PC-3 (cell line): ENCODE results near the gene PLRG1. TPM values are rescaled to one million over a fixed set of nuclear protein-coding genes. Genes with fewer than 3 reads are reported as not detected.

ENCODE experiments used
- ATAC-seq: fragments of 200-7000 bp; cut with Tn5 transposase; 2 replicates; pipeline ENCODE4 v1.9.1; 2020; ENCODE audit warnings: mild to moderate bottlenecking, moderate library complexity
- BruUV-seq: library from RNA; stranded (reverse); fragments of 400-500 nt; replicated peaks from 2 replicates; lab custom pipeline; 2021; lab: Mats Ljungman, UMichigan
- CTCF ChIA-PET: fragments of 300-600 bp; sonication (Branson Sonifier 250); formaldehyde crosslinking; loops from one replicate; lab custom pipeline; 2022; ENCODE audit warnings: antibody characterized with exemption; lab: Charles Lee
- POLR2A ChIA-PET: fragments of 300-600 bp; sonication (Branson Sonifier 250); formaldehyde crosslinking; loops from one replicate; lab custom pipeline; 2022; ENCODE audit warnings: antibody characterized with exemption; ENCODE audit not compliant: unreplicated experiment; lab: Charles Lee
- DNase-seq: peaks from one replicate; pipeline ENCODE4 v3.0.0-alpha.2; 2015
- H2AFZ ChIP-seq: fragments of 300-600 bp; sonication (generic); 2 replicates; pipeline ENCODE4 v1.6.0; 2016; ENCODE audit warnings: antibody characterized with exemption, low read length
- H3F3A ChIP-seq: fragments of 300-600 bp; sonication (generic); one replicate; pipeline ENCODE4 v1.6.0; 2017; ENCODE audit warnings: antibody characterized with exemption, low read length, control low read depth, mild to moderate bottlenecking; ENCODE audit not compliant: unreplicated experiment
- H3K27ac ChIP-seq: fragments of 300-600 bp; sonication (generic); 2 replicates; pipeline ENCODE4 v1.5.1; 2016; ENCODE audit warnings: mild to moderate bottlenecking, low read length
- H3K27me3 ChIP-seq: fragments of 300-600 bp; sonication (generic); 2 replicates; pipeline ENCODE4 v1.6.1; 2016; ENCODE audit warnings: low read length, mixed read lengths
- H3K36me3 ChIP-seq: fragments of 300-600 bp; sonication (generic); 2 replicates; pipeline ENCODE4 v1.6.1; 2016; ENCODE audit warnings: low read depth, mixed run types, low read length, mixed read lengths
- H3K4me1 ChIP-seq: fragments of 300-600 bp; sonication (generic); 2 replicates; pipeline ENCODE4 v1.5.1; 2016; ENCODE audit warnings: low read length; ENCODE audit not compliant: insufficient read depth
- H3K4me2 ChIP-seq: fragments of 300-600 bp; sonication (generic); 2 replicates; pipeline ENCODE4 v1.6.0; 2016; ENCODE audit warnings: low read length
- H3K4me3 ChIP-seq: fragments of 300-600 bp; sonication (generic); 2 replicates; pipeline ENCODE4 v1.5.1; 2016; ENCODE audit warnings: mild to moderate bottlenecking, low read length, mixed read lengths
- H3K79me2 ChIP-seq: fragments of 300-600 bp; sonication (generic); 2 replicates; pipeline ENCODE4 v1.6.1; 2017; ENCODE audit warnings: low read length, mixed read lengths
- H3K9ac ChIP-seq: fragments of 300-600 bp; sonication (generic); 2 replicates; pipeline ENCODE4 v1.6.0; 2016; ENCODE audit warnings: mild to moderate bottlenecking, low read length
- H3K9me2 ChIP-seq: fragments of 300-600 bp; sonication (generic); replicated peaks from 2 replicates; pipeline ENCODE4 v1.6.1; 2016; ENCODE audit warnings: mixed run types, low read length, mixed read lengths
- H3K9me3 ChIP-seq: fragments of 300-600 bp; sonication (generic); 2 replicates; pipeline ENCODE4 v1.6.1; 2016; ENCODE audit warnings: low read length, mixed read lengths
- H4K20me1 ChIP-seq: fragments of 300-600 bp; sonication (generic); 2 replicates; pipeline ENCODE4 v1.6.1; 2016; ENCODE audit warnings: low read length, mixed read lengths
- EZH2 ChIP-seq: fragments of 300-600 bp; sonication (generic); IDR thresholded peaks from one replicate; pipeline ENCODE4 v1.6.1; 2017; ENCODE audit warnings: antibody characterized with exemption, mild to moderate bottlenecking, low read length; ENCODE audit not compliant: unreplicated experiment
- EZH2phosphoT487 ChIP-seq: fragments of 300-600 bp; sonication (generic); IDR thresholded peaks from 2 replicates; pipeline ENCODE4 v1.6.1; 2018; ENCODE audit warnings: mild to moderate bottlenecking, antibody characterized with exemption, low read length, borderline replicate concordance
- intact Hi-C: fragments of 100-400 bp; cut with micrococcal nuclease; formaldehyde crosslinking; loops from 2 replicates; pipeline ENCODE4 v1.9.0; 2023
- total RNA-seq: library from RNA; depleted of rRNA; stranded (reverse); fragments of >200 nt; gene quantifications from 2 replicates; pipeline ENCODE4 v1.2.3, GENCODE V29; 2014
- TF ChIP-seq, protein P1 (sequence below): fragments of 300-600 bp; sonication (generic); conservative IDR thresholded peaks from 2 replicates; pipeline ENCODE4 v1.5.1; 2017; ENCODE audit warnings: antibody characterized with exemption, low read depth, mild to moderate bottlenecking, low read length

The PLRG1 gene
- total RNA-seq, 1 experiment from 2014 or later = 51.7 TPM

DNA sequence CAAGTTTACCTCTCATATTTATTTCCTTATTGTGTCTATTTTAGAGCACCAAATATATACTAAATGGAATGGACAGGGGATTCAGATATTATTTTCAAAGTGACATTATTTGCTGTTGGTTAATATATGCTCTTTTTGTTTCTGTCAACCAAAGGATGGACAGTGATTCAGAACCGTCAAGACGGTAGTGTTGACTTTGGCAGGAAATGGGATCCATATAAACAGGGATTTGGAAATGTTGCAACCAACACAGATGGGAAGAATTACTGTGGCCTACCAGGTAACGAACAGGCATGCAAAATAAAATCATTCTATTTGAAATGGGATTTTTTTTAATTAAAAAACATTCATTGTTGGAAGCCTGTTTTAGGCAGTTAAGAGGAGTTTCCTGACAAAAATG is 18.8 kb upstream of the PLRG1 start:
- no TSS peak for BruUV-seq
- Histone ChIP-seq H3F3A (no peaks in the 10 kb centered on the region), H3K36me3 (no peaks in the 10 kb centered on the region), H3K27me3 (no peaks in the 10 kb centered on the region), H3K4me2 (peak overlapping the region; percentile 49; the same call in 1 of the 2 replicates), H3K9me2 (no peaks in the 10 kb centered on the region), H3K79me2 (no peaks in the 10 kb centered on the region), H3K4me1 (peaks cover 54% of the 10 kb centered on the region), H2AFZ (no peak overlapping the region), H4K20me1 (no peaks in the 10 kb centered on the region), H3K4me3 (no peak overlapping the region), H3K9ac (no peak overlapping the region), H3K9me3 (no peaks in the 10 kb centered on the region), H3K27ac (peak overlapping the region; percentile 47)
- TF ChIP-seq, protein P1, sequence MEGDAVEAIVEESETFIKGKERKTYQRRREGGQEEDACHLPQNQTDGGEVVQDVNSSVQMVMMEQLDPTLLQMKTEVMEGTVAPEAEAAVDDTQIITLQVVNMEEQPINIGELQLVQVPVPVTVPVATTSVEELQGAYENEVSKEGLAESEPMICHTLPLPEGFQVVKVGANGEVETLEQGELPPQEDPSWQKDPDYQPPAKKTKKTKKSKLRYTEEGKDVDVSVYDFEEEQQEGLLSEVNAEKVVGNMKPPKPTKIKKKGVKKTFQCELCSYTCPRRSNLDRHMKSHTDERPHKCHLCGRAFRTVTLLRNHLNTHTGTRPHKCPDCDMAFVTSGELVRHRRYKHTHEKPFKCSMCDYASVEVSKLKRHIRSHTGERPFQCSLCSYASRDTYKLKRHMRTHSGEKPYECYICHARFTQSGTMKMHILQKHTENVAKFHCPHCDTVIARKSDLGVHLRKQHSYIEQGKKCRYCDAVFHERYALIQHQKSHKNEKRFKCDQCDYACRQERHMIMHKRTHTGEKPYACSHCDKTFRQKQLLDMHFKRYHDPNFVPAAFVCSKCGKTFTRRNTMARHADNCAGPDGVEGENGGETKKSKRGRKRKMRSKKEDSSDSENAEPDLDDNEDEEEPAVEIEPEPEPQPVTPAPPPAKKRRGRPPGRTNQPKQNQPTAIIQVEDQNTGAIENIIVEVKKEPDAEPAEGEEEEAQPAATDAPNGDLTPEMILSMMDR = no peak
- TF ChIP-seq EZH2 (no peak), EZH2phosphoT487 (no peak)
- DNase-seq (peak; percentile 80), ATAC-seq (peak; percentile 68)
- intact Hi-C loops = no loop called here
- ChIA-PET CTCF (no interaction called here), POLR2A (no interaction called here)

DNA sequence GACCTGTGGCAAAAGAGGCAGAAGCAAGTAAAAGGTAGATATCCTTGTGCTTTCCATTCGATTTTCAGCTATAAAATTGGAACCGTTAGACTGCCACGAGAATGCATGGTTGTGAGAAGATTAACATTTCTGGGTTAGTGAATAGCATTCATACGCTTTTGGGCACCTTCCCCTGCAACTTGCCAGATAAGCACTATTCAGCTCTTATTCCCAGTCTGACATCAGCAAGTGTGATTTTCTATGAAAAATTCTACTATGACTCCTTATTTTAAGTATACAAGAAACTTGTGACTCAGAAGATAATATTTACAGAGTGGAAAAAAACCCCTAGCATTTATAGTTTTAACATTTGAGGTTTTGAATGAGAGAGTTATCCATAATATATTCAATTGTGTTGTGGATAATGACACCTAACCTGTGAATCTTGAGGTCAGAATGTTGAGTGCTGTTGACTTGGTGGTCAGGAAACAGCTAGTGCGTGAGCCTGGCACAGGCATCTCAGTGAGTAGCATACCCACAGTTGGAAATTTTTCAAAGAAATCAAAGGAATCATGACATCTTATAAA is 16.5 kb upstream of the PLRG1 start:
- POLR2A ChIA-PET = no interaction called here
- no peaks in the 10 kb centered on the region for H3F3A ChIP-seq
- no peaks in the 10 kb centered on the region for H3K9me2 ChIP-seq
- no peak overlapping the region for H3K9ac ChIP-seq
- peaks cover 75% of the 10 kb centered on the region for H3K4me1 ChIP-seq
- ATAC-seq (peak; percentile 68), DNase-seq (peak; percentile 87)
- intact Hi-C loops = no loop called here
- peak; percentile 88 for TF ChIP-seq EZH2phosphoT487
- TF ChIP-seq, protein P1 = no peak
- no peaks in the 10 kb centered on the region for H4K20me1 ChIP-seq
- H3K9me3 ChIP-seq = no peaks in the 10 kb centered on the region
- CTCF ChIA-PET = interaction anchor here (0.9 kb wide), 1 partner anchor 52 kb away, joined by 3 read pairs; no protein-coding TSS in a partner anchor
- no TSS peak for BruUV-seq
- no peaks in the 10 kb centered on the region for H3K36me3 ChIP-seq
- H3K79me2 ChIP-seq = no peaks in the 10 kb centered on the region
- H2AFZ ChIP-seq = no peak overlapping the region
- H3K4me3 ChIP-seq = no peak overlapping the region
- H3K27me3 ChIP-seq = no peaks in the 10 kb centered on the region
- H3K27ac ChIP-seq = peak overlapping the region; percentile 51
- H3K4me2 ChIP-seq = peak overlapping the region; percentile 60

DNA sequence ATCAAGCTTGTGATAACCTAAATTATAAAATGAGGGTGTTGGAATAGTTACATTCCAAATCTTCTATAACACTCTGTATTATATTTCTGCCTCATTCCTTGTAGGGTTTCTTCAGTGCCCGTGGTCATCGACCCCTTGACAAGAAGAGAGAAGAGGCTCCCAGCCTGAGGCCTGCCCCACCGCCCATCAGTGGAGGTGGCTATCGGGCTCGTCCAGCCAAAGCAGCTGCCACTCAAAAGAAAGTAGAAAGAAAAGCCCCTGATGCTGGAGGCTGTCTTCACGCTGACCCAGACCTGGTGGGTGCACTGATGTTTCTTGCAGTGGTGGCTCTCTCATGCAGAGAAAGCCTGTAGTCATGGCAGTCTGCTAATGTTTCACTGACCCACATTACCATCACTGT is 15.5 kb upstream of the PLRG1 start:
- CTCF ChIA-PET = no interaction called here
- TF ChIP-seq EZH2 (no peak), EZH2phosphoT487 (no peak)
- TF ChIP-seq, protein P1 = no peak
- DNase-seq (no peak), ATAC-seq (no peak)
- Histone ChIP-seq H3K27me3 (no peaks in the 10 kb centered on the region), H3K27ac (no peak overlapping the region), H3F3A (peaks cover 3% of the 10 kb centered on the region), H3K4me1 (peaks cover 82% of the 10 kb centered on the region), H3K4me3 (no peak overlapping the region), H3K36me3 (no peaks in the 10 kb centered on the region), H3K9ac (no peak overlapping the region), H4K20me1 (no peaks in the 10 kb centered on the region), H3K4me2 (no peak overlapping the region), H3K9me2 (no peaks in the 10 kb centered on the region), H3K79me2 (no peaks in the 10 kb centered on the region), H2AFZ (no peak overlapping the region), H3K9me3 (no peaks in the 10 kb centered on the region)
- POLR2A ChIA-PET = no interaction called here
- intact Hi-C loops = no loop called here
- BruUV-seq = no TSS peak
